ENCODE measurements around the gene LGALS3BP. TPM values are rescaled to one million over a fixed set of nuclear protein-coding genes. Genes with fewer than 3 reads are reported as not detected.
A peak's percentile ranks its signal among the peaks of the same experiment; 100 is the strongest.

LGALS3BP gene
- total and polyA plus RNA-seq, 2 of the 13 experiments (the other 11 are each of a cell fraction or from before 2014, with no cell fraction given) = 137 to 332 TPM

- TF ChIP-seq GMEB1 (CRISPR knock-in tag; IDR thresholded peaks at IDR 0.05; ENCODE audit: borderline replicate concordance) (no peak), NBN (conservative IDR thresholded peaks at IDR 0.05) (no peak), ZNF136 (CRISPR knock-in tag; IDR thresholded peaks at IDR 0.05; ENCODE audit: low read depth) (peak; percentile 9; the same call in 1 of the 2 replicates), KAT7 (CRISPR knock-in tag; IDR thresholded peaks at IDR 0.05; ENCODE audit: borderline replicate concordance) (no peak; the same call in 1 of the 2 replicates), ZFP82 (CRISPR knock-in tag; IDR thresholded peaks at IDR 0.05; ENCODE audit: borderline replicate concordance) (no peak), ZNF788 (CRISPR knock-in tag; IDR thresholded peaks at IDR 0.05; ENCODE audit: borderline replicate concordance) (peak; percentile 74; the same call in 1 of the 2 replicates), NCOA2 (CRISPR knock-in tag; IDR thresholded peaks at IDR 0.05) (peak; percentile 63), ZNF800 (CRISPR knock-in tag; IDR thresholded peaks at IDR 0.05) (no peak), POLR2G (IDR thresholded peaks at IDR 0.05; ENCODE audit: low read depth, low read length) (peak; percentile 99), ZBTB38 (CRISPR knock-in tag; IDR thresholded peaks at IDR 0.05) (no peak), ATF1 (CRISPR knock-in tag; IDR thresholded peaks at IDR 0.05) (no peak), ZC3H13 (CRISPR knock-in tag; IDR thresholded peaks at IDR 0.05) (peak; percentile 51; the same call in 1 of the 2 replicates), ZNF274 (CRISPR knock-in tag; IDR thresholded peaks at IDR 0.05) (peak; percentile 82; the same call in 1 of the 2 replicates), ARHGAP35 (CRISPR knock-in tag; IDR thresholded peaks at IDR 0.05; ENCODE audit: borderline replicate concordance) (no peak)
- TF ChIP-seq, protein P1, sequence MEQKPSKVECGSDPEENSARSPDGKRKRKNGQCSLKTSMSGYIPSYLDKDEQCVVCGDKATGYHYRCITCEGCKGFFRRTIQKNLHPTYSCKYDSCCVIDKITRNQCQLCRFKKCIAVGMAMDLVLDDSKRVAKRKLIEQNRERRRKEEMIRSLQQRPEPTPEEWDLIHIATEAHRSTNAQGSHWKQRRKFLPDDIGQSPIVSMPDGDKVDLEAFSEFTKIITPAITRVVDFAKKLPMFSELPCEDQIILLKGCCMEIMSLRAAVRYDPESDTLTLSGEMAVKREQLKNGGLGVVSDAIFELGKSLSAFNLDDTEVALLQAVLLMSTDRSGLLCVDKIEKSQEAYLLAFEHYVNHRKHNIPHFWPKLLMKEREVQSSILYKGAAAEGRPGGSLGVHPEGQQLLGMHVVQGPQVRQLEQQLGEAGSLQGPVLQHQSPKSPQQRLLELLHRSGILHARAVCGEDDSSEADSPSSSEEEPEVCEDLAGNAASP (CRISPR knock-in tag; IDR thresholded peaks at IDR 0.05; ENCODE audit: borderline replicate concordance) = peak; percentile 70; the same call in 1 of the 2 replicates
- TF ChIP-seq, protein P2, sequence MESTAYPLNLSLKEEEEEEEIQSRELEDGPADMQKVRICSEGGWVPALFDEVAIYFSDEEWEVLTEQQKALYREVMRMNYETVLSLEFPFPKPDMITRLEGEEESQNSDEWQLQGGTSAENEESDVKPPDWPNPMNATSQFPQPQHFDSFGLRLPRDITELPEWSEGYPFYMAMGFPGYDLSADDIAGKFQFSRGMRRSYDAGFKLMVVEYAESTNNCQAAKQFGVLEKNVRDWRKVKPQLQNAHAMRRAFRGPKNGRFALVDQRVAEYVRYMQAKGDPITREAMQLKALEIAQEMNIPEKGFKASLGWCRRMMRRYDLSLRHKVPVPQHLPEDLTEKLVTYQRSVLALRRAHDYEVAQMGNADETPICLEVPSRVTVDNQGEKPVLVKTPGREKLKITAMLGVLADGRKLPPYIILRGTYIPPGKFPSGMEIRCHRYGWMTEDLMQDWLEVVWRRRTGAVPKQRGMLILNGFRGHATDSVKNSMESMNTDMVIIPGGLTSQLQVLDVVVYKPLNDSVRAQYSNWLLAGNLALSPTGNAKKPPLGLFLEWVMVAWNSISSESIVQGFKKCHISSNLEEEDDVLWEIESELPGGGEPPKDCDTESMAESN (CRISPR knock-in tag; conservative IDR thresholded peaks at IDR 0.05) = no peak
- TF ChIP-seq, protein P3, sequence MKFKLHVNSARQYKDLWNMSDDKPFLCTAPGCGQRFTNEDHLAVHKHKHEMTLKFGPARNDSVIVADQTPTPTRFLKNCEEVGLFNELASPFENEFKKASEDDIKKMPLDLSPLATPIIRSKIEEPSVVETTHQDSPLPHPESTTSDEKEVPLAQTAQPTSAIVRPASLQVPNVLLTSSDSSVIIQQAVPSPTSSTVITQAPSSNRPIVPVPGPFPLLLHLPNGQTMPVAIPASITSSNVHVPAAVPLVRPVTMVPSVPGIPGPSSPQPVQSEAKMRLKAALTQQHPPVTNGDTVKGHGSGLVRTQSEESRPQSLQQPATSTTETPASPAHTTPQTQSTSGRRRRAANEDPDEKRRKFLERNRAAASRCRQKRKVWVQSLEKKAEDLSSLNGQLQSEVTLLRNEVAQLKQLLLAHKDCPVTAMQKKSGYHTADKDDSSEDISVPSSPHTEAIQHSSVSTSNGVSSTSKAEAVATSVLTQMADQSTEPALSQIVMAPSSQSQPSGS (CRISPR knock-in tag; IDR thresholded peaks at IDR 0.05) = peak; percentile 14; the same call in 1 of the 2 replicates
- TF ChIP-seq, protein P4, sequence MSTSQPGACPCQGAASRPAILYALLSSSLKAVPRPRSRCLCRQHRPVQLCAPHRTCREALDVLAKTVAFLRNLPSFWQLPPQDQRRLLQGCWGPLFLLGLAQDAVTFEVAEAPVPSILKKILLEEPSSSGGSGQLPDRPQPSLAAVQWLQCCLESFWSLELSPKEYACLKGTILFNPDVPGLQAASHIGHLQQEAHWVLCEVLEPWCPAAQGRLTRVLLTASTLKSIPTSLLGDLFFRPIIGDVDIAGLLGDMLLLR (CRISPR knock-in tag; IDR thresholded peaks at IDR 0.05) = peak; percentile 73
Measured at GRCh38 chr17:79027274-79027924, 47.7 kb upstream of the LGALS3BP start (continued).

All from HepG2 (cell line).